ENCODE data around the gene PDIA4.

DNA sequence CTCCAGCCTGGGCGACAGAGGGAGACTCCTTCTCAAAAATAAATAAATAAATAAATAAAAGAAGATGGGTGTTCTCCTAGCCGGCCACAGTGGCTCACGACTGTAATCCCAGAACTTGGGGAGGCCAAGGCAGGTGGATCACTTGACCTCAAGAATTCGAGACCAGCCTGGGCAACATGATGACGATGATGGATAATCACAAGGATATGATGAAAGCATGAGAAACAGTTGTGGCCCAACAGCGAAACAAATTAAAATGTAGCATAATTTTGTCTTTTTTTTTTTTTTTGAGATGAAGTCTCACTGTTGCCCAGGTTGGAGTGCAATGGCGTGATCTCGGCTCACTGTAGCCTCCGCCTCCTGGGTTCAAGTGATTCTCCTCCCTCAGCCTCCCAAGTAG lies 49.3 kb upstream of the PDIA4 start:
- TF ChIP-seq GATA2 (IDR thresholded peaks at IDR 0.05; ENCODE audit: low read depth, low read length) (no peak), GATA3 (IDR thresholded peaks at IDR 0.05; ENCODE audit: low read depth, low read length) (no peak)

Measured in SH-SY5Y (cell line).